OCI-LY7 (cell line): ENCODE results near the gene UBE2A. TPM values are rescaled to one million over a fixed set of nuclear protein-coding genes. Genes with fewer than 3 reads are reported as not detected.

Source experiments
- BruUV-seq: library from RNA; stranded (reverse); fragments of 400-500 nt; replicated peaks from 2 replicates; lab custom pipeline; 2021; lab: Mats Ljungman, UMichigan
- CTCF ChIA-PET: fragments of 300-600 bp; sonication (Branson Sonifier 250); formaldehyde crosslinking; loops from one replicate; lab custom pipeline; 2022; ENCODE audit warnings: antibody characterized with exemption; ENCODE audit not compliant: unreplicated experiment; lab: Charles Lee
- POLR2A ChIA-PET: fragments of 300-600 bp; sonication (Branson Sonifier 250); formaldehyde crosslinking; loops from one replicate; lab custom pipeline; 2022; ENCODE audit warnings: antibody characterized with exemption; lab: Charles Lee
- DNase-seq: peaks from one replicate; pipeline ENCODE4 v3.0.0-alpha.2; 2015; ENCODE audit warnings: low spot score
- H2AFZ ChIP-seq: fragments of 200-600 bp; sonication (generic), shearing (Covaris generic); 2 replicates; pipeline ENCODE4 v1.6.1; 2014; ENCODE audit warnings: mild to moderate bottlenecking, antibody characterized with exemption, low read length, moderate library complexity
- H3K27ac ChIP-seq: fragments of 200-600 bp; sonication (generic); 2 replicates; pipeline ENCODE4 v1.5.1; 2014; ENCODE audit warnings: mixed run types, low read depth, mild to moderate bottlenecking, moderate library complexity, low read length, inconsistent platforms; ENCODE audit not compliant: poor library complexity, severe bottlenecking
- H3K36me3 ChIP-seq: fragments of 200-600 bp; sonication (generic); 2 replicates; pipeline ENCODE4 v1.6.1; 2014; ENCODE audit warnings: mild to moderate bottlenecking, antibody characterized with exemption, low read length, moderate library complexity, mixed read lengths; ENCODE audit not compliant: insufficient read depth
- H3K4me1 ChIP-seq: fragments of 200-600 bp; sonication (generic); 2 replicates; pipeline ENCODE4 v1.5.1; 2014; ENCODE audit warnings: mild to moderate bottlenecking, low read length; ENCODE audit not compliant: insufficient read depth, poor library complexity, severe bottlenecking
- H3K4me2 ChIP-seq: fragments of 200-600 bp; sonication (generic); 2 replicates; pipeline ENCODE4 v1.6.1; 2014; ENCODE audit warnings: mild to moderate bottlenecking, low read length
- H3K4me3 ChIP-seq: fragments of 200-600 bp; sonication (generic); 2 replicates; pipeline ENCODE4 v1.5.1; 2014; ENCODE audit warnings: mild to moderate bottlenecking, low read depth, low read length; ENCODE audit not compliant: poor library complexity, severe bottlenecking
- H3K79me2 ChIP-seq: fragments of 200-600 bp; sonication (generic); 2 replicates; pipeline ENCODE4 v1.6.1; 2016; ENCODE audit warnings: low read depth, mild to moderate bottlenecking, low read length, moderate library complexity, mixed read lengths; ENCODE audit not compliant: insufficient read depth
- H3K9me2 ChIP-seq: fragments of 200-600 bp; sonication (generic); 2 replicates; pipeline ENCODE4 v1.6.1; 2016; ENCODE audit warnings: mild to moderate bottlenecking, low read length, mixed read lengths; ENCODE audit not compliant: insufficient read depth
- H3K9me3 ChIP-seq: fragments of 200-600 bp; sonication (generic); 2 replicates; pipeline ENCODE4 v1.6.1; 2014; ENCODE audit warnings: mild to moderate bottlenecking, mixed run types, low read length, mixed read lengths
- H4K20me1 ChIP-seq: fragments of 200-600 bp; sonication (generic); 2 replicates; pipeline ENCODE4 v1.6.1; 2014; ENCODE audit warnings: mild to moderate bottlenecking, antibody characterized with exemption, low read length, moderate library complexity, mixed read lengths; ENCODE audit not compliant: insufficient read depth
- CTCF ChIP-seq: fragments of 200-600 bp; sonication (generic); conservative IDR thresholded peaks from 2 replicates; pipeline ENCODE4 v1.5.1; 2014; ENCODE audit warnings: mild to moderate bottlenecking, antibody characterized with exemption, low read length, moderate library complexity, mixed read lengths
- EZH2phosphoT487 ChIP-seq: fragments of 200-600 bp; sonication (generic); IDR thresholded peaks from 2 replicates; pipeline ENCODE4 v1.6.1; 2018; ENCODE audit warnings: low read depth, borderline replicate concordance, mild to moderate bottlenecking, mixed run types, antibody characterized with exemption, low read length, moderate library complexity, mixed read lengths
- intact Hi-C: fragments of 100-400 bp; cut with micrococcal nuclease; formaldehyde crosslinking; loops from one replicate; pipeline ENCODE4 v1.10.0; 2022; ENCODE audit not compliant: unreplicated experiment
- total RNA-seq, 2 experiments: library from RNA; depleted of rRNA in 1 of 2; stranded (reverse); fragments of >200 nt in 1 of 2; shearing (Covaris generic) in 1 of 2; gene quantifications; 2 replicates each; pipeline ENCODE4 v1.2.3, GENCODE V29; 2014 to 2022

The UBE2A gene
- total RNA-seq, 2 experiments from 2014 or later, result 30.0 to 56.0 TPM

- H3K4me3 ChIP-seq, result peak overlapping the region; percentile 87
- no peak for DNase-seq
- no peaks in the 10 kb centered on the region for H3K9me3 ChIP-seq
- peaks cover 27% of the 10 kb centered on the region for H3K4me1 ChIP-seq
- TF ChIP-seq EZH2phosphoT487 (no peak), CTCF (no peak)
- POLR2A ChIA-PET, result interaction anchor here (0.5 to 1.2 kb wide), 5 partner anchors 19 to 1020 kb away, joined by 3 to 4 read pairs (median 3); partner anchors contain the start of gene SEPTIN6
- peaks cover 17% of the 10 kb centered on the region; the same call in 1 of the 2 replicates for H3K79me2 ChIP-seq
- peak overlapping the region; percentile 71 for H3K4me2 ChIP-seq
- no TSS peak for BruUV-seq
- H3K27ac ChIP-seq, result peak overlapping the region; percentile 73
- H4K20me1 ChIP-seq, result 0 out of 2 replicates have a peak, but pooled peaks cover 4% of the 10 kb centered on the region
- CTCF ChIA-PET, result no interaction called here
- H3K36me3 ChIP-seq, result peaks cover 19% of the 10 kb centered on the region; the same call in 1 of the 2 replicates
- intact Hi-C loops, result loop anchor here (5.0 kb wide), 1 partner anchor 56 kb away; no protein-coding TSS in a partner anchor
- H3K9me2 ChIP-seq, result no peaks in the 10 kb centered on the region
- H2AFZ ChIP-seq, result peak overlapping the region; percentile 81
Measured at GRCh38 chrX:119573222-119573621, 1.1 kb upstream of the UBE2A start.

- H3K4me2 ChIP-seq, result peak overlapping the region; percentile 71
- H3K4me3 ChIP-seq, result peak overlapping the region; percentile 87
- peaks cover 19% of the 10 kb centered on the region; the same call in 1 of the 2 replicates for H3K36me3 ChIP-seq
- TF ChIP-seq EZH2phosphoT487 (no peak), CTCF (no peak)
- BruUV-seq, result no TSS peak
- ChIA-PET CTCF (no interaction called here), POLR2A (interaction anchor here (0.5 to 1.6 kb wide), 8 partner anchors 8 to 1019 kb away, joined by 3 to 7 read pairs (median 3); partner anchors contain the start of genes SEPTIN6 and STEEP1)
- no peaks in the 10 kb centered on the region for H3K9me2 ChIP-seq
- H3K79me2 ChIP-seq, result peaks cover 17% of the 10 kb centered on the region; the same call in 1 of the 2 replicates
- H3K9me3 ChIP-seq, result no peaks in the 10 kb centered on the region
- 0 out of 2 replicates have a peak, but pooled peaks cover 4% of the 10 kb centered on the region for H4K20me1 ChIP-seq
- peaks cover 27% of the 10 kb centered on the region for H3K4me1 ChIP-seq
- peak overlapping the region; percentile 81 for H2AFZ ChIP-seq
- peak overlapping the region; percentile 73 for H3K27ac ChIP-seq
- peak; percentile 68 for DNase-seq
- intact Hi-C loops, result loop anchor here (1.0 to 5.0 kb wide), 3 partner anchors 9 to 105 kb away; partner anchors contain the start of genes SLC25A5 and STEEP1
Measured at GRCh38 chrX:119573840-119574393, 446 bp upstream of the UBE2A start.

- Histone ChIP-seq H3K9me3 (no peaks in the 10 kb centered on the region), H3K4me3 (no peak overlapping the region), H3K4me2 (peak overlapping the region; percentile 51; the same call in 1 of the 2 replicates), H3K27ac (no peak overlapping the region), H3K9me2 (no peaks in the 10 kb centered on the region), H4K20me1 (0 out of 2 replicates have a peak, but pooled peaks cover 4% of the 10 kb centered on the region), H3K79me2 (peaks cover 17% of the 10 kb centered on the region; the same call in 1 of the 2 replicates), H3K36me3 (peaks cover 27% of the 10 kb centered on the region), H3K4me1 (peaks cover 25% of the 10 kb centered on the region), H2AFZ (no peak overlapping the region)
- CTCF ChIA-PET, result no interaction called here
- peak; percentile 21 for DNase-seq
- POLR2A ChIA-PET, result interaction anchor here (1.6 kb wide), 1 partner anchor 22 kb away, joined by 3 read pairs; no protein-coding TSS in a partner anchor
- intact Hi-C loops, result no loop called here
- BruUV-seq, result no TSS peak
- no peak for TF ChIP-seq CTCF
- TF ChIP-seq EZH2phosphoT487, result no peak
Measured at GRCh38 chrX:119579414-119579813, 5.1 kb downstream of the UBE2A start.
